ENCODE data around the gene AHCYL2. TPM values are rescaled to one million over a fixed set of nuclear protein-coding genes. Genes with fewer than 3 reads are reported as not detected.
A peak's percentile ranks its signal among the peaks of the same experiment; 100 is the strongest.

Gene AHCYL2
- total RNA-seq, 1 donor from 2014 or later = 39.3 TPM

GRCh38 chr7:129231666-129232065 is 6.8 kb downstream of the AHCYL2 start:
- no peaks in the 10 kb centered on the region for H3K36me3 ChIP-seq
- H3K27me3 Mint-ChIP-seq (ENCODE audit: insufficient read depth, low read depth) = no peaks in the 10 kb centered on the region
- H3K36me3 Mint-ChIP-seq = peaks cover 16% of the 10 kb centered on the region
- H3K9ac ChIP-seq = no peak overlapping the region
- no peak overlapping the region for H3K27ac ChIP-seq
- no peak overlapping the region for H3K4me3 Mint-ChIP-seq
- no peak overlapping the region for H2AFZ ChIP-seq (replicated peaks)
- no peak for TF ChIP-seq EZH2phosphoT487 (IDR thresholded peaks at IDR 0.05)
- TF ChIP-seq CTCF (IDR thresholded peaks at IDR 0.05) = no peak
- TF ChIP-seq EZH2 (IDR thresholded peaks at IDR 0.05) = no peak
- H3K4me1 Mint-ChIP-seq = peaks cover 23% of the 10 kb centered on the region
- DNase-seq (ENCODE audit: low spot score) = no peak
- no peak overlapping the region for H3K27ac Mint-ChIP-seq
- H3K27me3 ChIP-seq = no peaks in the 10 kb centered on the region
- peaks cover 1% of the 10 kb centered on the region for H3F3A ChIP-seq (ENCODE audit: low read depth)
- H3K79me2 ChIP-seq (ENCODE audit: low read depth) = peaks cover 79% of the 10 kb centered on the region
- H4K20me1 ChIP-seq (ENCODE audit: low read depth) = peaks cover 28% of the 10 kb centered on the region
- H3K4me1 ChIP-seq = peaks cover 6% of the 10 kb centered on the region
- no peaks in the 10 kb centered on the region for H3K9me3 ChIP-seq (ENCODE audit: low read depth)
- H3K9me3 Mint-ChIP-seq = no peaks in the 10 kb centered on the region
- H3K4me2 ChIP-seq = no peak overlapping the region
- H3K4me3 ChIP-seq = no peak overlapping the region

GRCh38 chr7:129238546-129238945 is 13.7 kb downstream of the AHCYL2 start:
- Mint-ChIP-seq H3K4me1 (peaks cover 14% of the 10 kb centered on the region), H3K27ac (no peak overlapping the region), H3K27me3 (ENCODE audit: insufficient read depth, low read depth) (no peaks in the 10 kb centered on the region), H3K36me3 (peaks cover 22% of the 10 kb centered on the region), H3K9me3 (peaks cover 2% of the 10 kb centered on the region), H3K4me3 (no peak overlapping the region)
- Histone ChIP-seq H3K36me3 (no peaks in the 10 kb centered on the region), H3K27ac (no peak overlapping the region), H2AFZ (replicated peaks) (no peak overlapping the region), H3K27me3 (no peaks in the 10 kb centered on the region), H3K4me2 (no peak overlapping the region), H3K9ac (no peak overlapping the region), H4K20me1 (ENCODE audit: low read depth) (peaks cover 3% of the 10 kb centered on the region), H3K4me3 (no peak overlapping the region), H3K79me2 (ENCODE audit: low read depth) (peaks cover 54% of the 10 kb centered on the region), H3F3A (ENCODE audit: low read depth) (peaks cover 10% of the 10 kb centered on the region), H3K9me3 (ENCODE audit: low read depth) (no peaks in the 10 kb centered on the region), H3K4me1 (peaks cover 11% of the 10 kb centered on the region)
- DNase-seq (ENCODE audit: low spot score) = no peak
- no peak for TF ChIP-seq EZH2 (IDR thresholded peaks at IDR 0.05)
- TF ChIP-seq EZH2phosphoT487 (IDR thresholded peaks at IDR 0.05) = no peak
- TF ChIP-seq CTCF (IDR thresholded peaks at IDR 0.05) = no peak

- Histone ChIP-seq H3K27ac (peak overlapping the region; percentile 86), H3K36me3 (no peaks in the 10 kb centered on the region), H3F3A (ENCODE audit: low read depth) (peaks cover 10% of the 10 kb centered on the region), H2AFZ (replicated peaks) (no peak overlapping the region), H3K4me2 (peak overlapping the region; percentile 1), H4K20me1 (ENCODE audit: low read depth) (peaks cover 3% of the 10 kb centered on the region), H3K4me3 (no peak overlapping the region), H3K9ac (no peak overlapping the region), H3K79me2 (ENCODE audit: low read depth) (peaks cover 58% of the 10 kb centered on the region), H3K9me3 (ENCODE audit: low read depth) (no peaks in the 10 kb centered on the region), H3K27me3 (no peaks in the 10 kb centered on the region), H3K4me1 (peaks cover 11% of the 10 kb centered on the region)
- H3K27me3 Mint-ChIP-seq (ENCODE audit: insufficient read depth, low read depth) = no peaks in the 10 kb centered on the region
- no peak overlapping the region for H3K4me3 Mint-ChIP-seq
- peaks cover 10% of the 10 kb centered on the region for H3K9me3 Mint-ChIP-seq
- peak; percentile 16 for DNase-seq (ENCODE audit: low spot score)
- H3K36me3 Mint-ChIP-seq = peaks cover 27% of the 10 kb centered on the region
- peaks cover 14% of the 10 kb centered on the region for H3K4me1 Mint-ChIP-seq
- peak overlapping the region; percentile 74 for H3K27ac Mint-ChIP-seq
- TF ChIP-seq EZH2phosphoT487 (IDR thresholded peaks at IDR 0.05) = no peak
- TF ChIP-seq CTCF (IDR thresholded peaks at IDR 0.05) = no peak
- TF ChIP-seq EZH2 (IDR thresholded peaks at IDR 0.05) = no peak
Measured at GRCh38 chr7:129240119-129240820, 15.4 kb downstream of the AHCYL2 start.
